OCI-LY3 (cell line): ENCODE results near the gene FMR1.

Experiments used
- CTCF ChIP-seq: fragments of 200-600, 300-600 bp; sonication (generic); IDR thresholded peaks from 2 replicates; pipeline ENCODE4 v1.5.1; 2014; ENCODE audit warnings: antibody characterized with exemption, low read length, low read depth
- EZH2phosphoT487 ChIP-seq: fragments of 200-600 bp; shearing (Covaris generic); IDR thresholded peaks from 2 replicates; pipeline ENCODE4 v1.6.1; 2018; ENCODE audit warnings: antibody characterized with exemption, mixed run types, low read depth

- TF ChIP-seq CTCF (no peak), EZH2phosphoT487 (no peak)
Measured at GRCh38 chrX:147948531-147948930, 36.8 kb downstream of the FMR1 start.
